Measurements from ENCODE around the gene RBM15.

The RBM15 gene

GRCh38 chr1:110390692-110391245 lies 51.6 kb downstream of the RBM15 start, which contains the start of gene SLC16A4:
Gene SLC16A4, minus strand, starts transcription at chr1:110391026. Its CDS starts 1,703 bp downstream, at chr1:110389323.
- DNase-seq, result peak; percentile 21
- no peaks in the 10 kb centered on the region for H3K9me3 ChIP-seq (ENCODE audit: severe bottlenecking)
- H3K27ac ChIP-seq, result no peak within 1 kb of the TSS
- no peak within 1 kb of the TSS; the same call in 1 of the 2 replicates for H3K4me3 ChIP-seq (ENCODE audit: low read depth, low read length)
- H3K36me3 ChIP-seq, result peaks cover 3% of the 10 kb centered on the region; the same call in 1 of the 2 replicates
- TF ChIP-seq CTCF (IDR thresholded peaks at IDR 0.05; ENCODE audit: low read depth, low read length), result no peak
- H3K27me3 ChIP-seq (ENCODE audit: insufficient read depth, low read depth, severe bottlenecking), result no peaks in the 10 kb centered on the region

GRCh38 chr1:110393286-110393685 lies 54.1 kb downstream of the RBM15 start:
- H3K4me3 ChIP-seq (ENCODE audit: low read depth, low read length), result no peak overlapping the region
- no peaks in the 10 kb centered on the region for H3K9me3 ChIP-seq (ENCODE audit: severe bottlenecking)
- peaks cover 13% of the 10 kb centered on the region for H3K36me3 ChIP-seq
- H3K27ac ChIP-seq, result no peak overlapping the region
- no peak for TF ChIP-seq CTCF (IDR thresholded peaks at IDR 0.05; ENCODE audit: low read depth, low read length)
- DNase-seq, result no peak
- H3K27me3 ChIP-seq (ENCODE audit: insufficient read depth, low read depth, severe bottlenecking), result no peaks in the 10 kb centered on the region

GRCh38 chr1:110393691-110394492 lies 54.7 kb downstream of the RBM15 start:
- Histone ChIP-seq H3K27ac (no peak overlapping the region), H3K36me3 (peaks cover 19% of the 10 kb centered on the region), H3K27me3 (ENCODE audit: insufficient read depth, low read depth, severe bottlenecking) (no peaks in the 10 kb centered on the region), H3K4me3 (ENCODE audit: low read depth, low read length) (no peak overlapping the region), H3K9me3 (ENCODE audit: severe bottlenecking) (no peaks in the 10 kb centered on the region)
- no peak for DNase-seq
- TF ChIP-seq CTCF (IDR thresholded peaks at IDR 0.05; ENCODE audit: low read depth, low read length), result no peak

- no peak overlapping the region for H3K27ac ChIP-seq
- no peak overlapping the region for H3K4me3 ChIP-seq (ENCODE audit: low read depth, low read length)
- H3K27me3 ChIP-seq (ENCODE audit: insufficient read depth, low read depth, severe bottlenecking), result no peaks in the 10 kb centered on the region
- no peak for TF ChIP-seq CTCF (IDR thresholded peaks at IDR 0.05; ENCODE audit: low read depth, low read length)
- H3K9me3 ChIP-seq (ENCODE audit: severe bottlenecking), result no peaks in the 10 kb centered on the region
- H3K36me3 ChIP-seq, result peaks cover 25% of the 10 kb centered on the region
- DNase-seq, result no peak
These were observed 55.3 kb downstream of the RBM15 start for GRCh38 chr1:110394493-110394820.
